Esophagus muscularis mucosa (tissue), 4 donors: ENCODE measurements around the gene EPOP. TPM values are rescaled to one million over a fixed set of nuclear protein-coding genes. Genes with fewer than 3 reads are reported as not detected.

Source experiments
- DNase-seq: peaks from one replicate; pipeline ENCODE4 v3.0.0-alpha.2; 2017; ENCODE audit errors: extremely low spot score
- H3K27ac ChIP-seq, 4 donors: fragments of 200-600 bp; sonication (generic); replicated peaks in 1 of 4; 1 replicate in 3 of 4; 2 replicates in 1 of 4; pipeline ENCODE4 v1.5.1; 2016 to 2019; ENCODE audit warnings: mild to moderate bottlenecking in 1 of 4
- H3K27me3 ChIP-seq, 4 donors: fragments of 200-600 bp; sonication (generic); one replicate each; pipeline versions ENCODE4 v1.5.1 to v1.6.0; 2016 to 2019
- H3K36me3 ChIP-seq, 4 donors: fragments of 200-600 bp; sonication (generic); one replicate each; pipeline ENCODE4 v1.5.1; 2016 to 2019
- H3K4me1 ChIP-seq, 4 donors: fragments of 200-600 bp; sonication (generic); one replicate each; pipeline ENCODE4 v1.5.1; 2016 to 2019
- H3K4me3 ChIP-seq, 4 donors: fragments of 200-600 bp; sonication (generic); 1 replicate in 2 of 4; 2 replicates in 2 of 4; pipeline ENCODE4 v1.5.1; 2016 to 2019; ENCODE audit warnings: mild to moderate bottlenecking in 4 of 4, moderate library complexity in 1 of 4
- H3K9me3 ChIP-seq, 4 donors: fragments of 200-600 bp; sonication (generic); 1 replicate in 3 of 4; 2 replicates in 1 of 4; pipeline ENCODE4 v1.5.1; 2016 to 2019
- CTCF ChIP-seq, 3 experiments: fragments of 200-600 bp in 2 of 3; fragments of 450-650 bp in 1 of 3; sonication (generic) in 2 of 3; IDR thresholded peaks; one replicate each; pipeline ENCODE4 v1.5.1; 2017 to 2019; ENCODE audit warnings: antibody characterized with exemption in 3 of 3, mild to moderate bottlenecking in 2 of 3, moderate library complexity in 1 of 3
- EP300 ChIP-seq: sonication (generic); formaldehyde crosslinking; IDR thresholded peaks from one replicate; pipeline ENCODE4 v1.6.1; 2017; ENCODE audit warnings: antibody characterized with exemption
- POLR2A ChIP-seq: fragments of 450-650 bp; IDR thresholded peaks from one replicate; pipeline ENCODE4 v1.6.1; 2017; ENCODE audit warnings: antibody characterized with exemption, moderate library complexity, mild to moderate bottlenecking, low read depth
- POLR2AphosphoS5 ChIP-seq, 2 donors: sonication (generic); formaldehyde crosslinking; IDR thresholded peaks; one replicate each; pipeline ENCODE4 v1.6.1; 2017; ENCODE audit warnings: antibody characterized with exemption in 2 of 2
- WGBS: methylation state at CpG from one replicate; pipeline ENCODE4 v1.1.5; 2018; 5-methylcytosine and 5-hydroxymethylcytosine counted together
- intact Hi-C: fragments of 100-400 bp; cut with DNase I; formaldehyde crosslinking; loops from one replicate; pipeline ENCODE4 v1.15.1; 2023
- total RNA-seq, 4 donors: library from RNA; depleted of rRNA; stranded (reverse); fragments of >200 nt; gene quantifications; one replicate each; pipeline versions ENCODE4 v1.1.0 to v1.2.1, GENCODE V29; 2016

EPOP gene
- total RNA-seq: 1 to 10 TPM in 3 of 4 donors, under 1 TPM in 1; 0.42 to 7.3 (median 2.7) TPM

- Histone ChIP-seq H3K27ac (peak within 1 kb of the TSS in 3 of 4 donors; percentile 51 to 66 (median 61)), H3K4me3 (peak within 1 kb of the TSS; percentile 57 to 73 (median 64)), H3K36me3 (no peaks in the 10 kb centered on the region), H3K27me3 (peaks cover 15 to 68% (median 34%) of the 10 kb centered on the region in 4 donors), H3K4me1 (peaks cover 30 to 42% (median 38%) of the 10 kb centered on the region in 4 donors), H3K9me3 (no peaks in the 10 kb centered on the region)
- 9% methylated on average over 21 of the region's 80 CpGs for WGBS
- DNase-seq: peak; percentile 97
- intact Hi-C loops: no loop called here
- TF ChIP-seq POLR2A (peak; percentile 8), CTCF (IDR thresholded peaks at IDR 0.05) (no peak), POLR2AphosphoS5 (IDR thresholded peaks at IDR 0.05) (peak in 1 of 2 donors; percentile 76), EP300 (no peak)
Measured at GRCh38 chr17:38674749-38675615, at the start of gene EPOP. Gene EPOP (minus strand): TSS chr17:38674957. CDS start chr17:38674495, 462 bp downstream.

- intact Hi-C loops: no loop called here
- no peak overlapping the region for H3K4me3 ChIP-seq
- no peaks in the 10 kb centered on the region for H3K9me3 ChIP-seq
- H3K27me3 ChIP-seq: no peaks in the 10 kb centered on the region
- H3K36me3 ChIP-seq: peaks cover 41 to 95% (median 79%) of the 10 kb centered on the region in 4 donors
- WGBS: 85% methylated on average over 15 of the region's 16 CpGs
- peaks cover 12 to 31% (median 19%) of the 10 kb centered on the region in 4 donors for H3K4me1 ChIP-seq
- no peak for DNase-seq
- H3K27ac ChIP-seq: peak overlapping the region in 1 of 4 donors; percentile 27
- TF ChIP-seq POLR2A (no peak), EP300 (no peak), POLR2AphosphoS5 (IDR thresholded peaks at IDR 0.05) (no peak), CTCF (IDR thresholded peaks at IDR 0.05) (no peak)
Measured at GRCh38 chr17:38721802-38722201, 47.0 kb upstream of the EPOP start.

GRCh38 chr17:38720941-38721340 lies 46.2 kb upstream of the EPOP start:
- H3K4me1 ChIP-seq: peaks cover 12 to 31% (median 19%) of the 10 kb centered on the region in 4 donors
- H3K9me3 ChIP-seq: no peaks in the 10 kb centered on the region
- H3K4me3 ChIP-seq: no peak overlapping the region
- peaks cover 49 to 97% (median 87%) of the 10 kb centered on the region in 4 donors for H3K36me3 ChIP-seq
- no peak for DNase-seq
- WGBS: 82% methylated on average over 6 of the region's 6 CpGs
- no peaks in the 10 kb centered on the region for H3K27me3 ChIP-seq
- H3K27ac ChIP-seq: no peak overlapping the region
- no peak for TF ChIP-seq POLR2AphosphoS5 (IDR thresholded peaks at IDR 0.05)
- no peak for TF ChIP-seq CTCF (IDR thresholded peaks at IDR 0.05)
- no peak for TF ChIP-seq EP300
- no peak for TF ChIP-seq POLR2A
- intact Hi-C loops: no loop called here

GRCh38 chr17:38719943-38720641 lies 45.3 kb upstream of the EPOP start:
- no peak for DNase-seq
- intact Hi-C loops: no loop called here
- no peaks in the 10 kb centered on the region for H3K9me3 ChIP-seq
- no peak overlapping the region for H3K27ac ChIP-seq
- H3K27me3 ChIP-seq: no peaks in the 10 kb centered on the region
- whole genome bisulfite sequencing: 76% methylated on average over 27 of the region's 39 CpGs
- H3K36me3 ChIP-seq: peaks cover 54 to 98% (median 90%) of the 10 kb centered on the region in 4 donors
- no peak overlapping the region for H3K4me3 ChIP-seq
- no peak for TF ChIP-seq EP300
- peaks cover 11 to 31% (median 18%) of the 10 kb centered on the region in 4 donors for H3K4me1 ChIP-seq
